IMR-90 (cell line): ENCODE measurements around the gene TK1.

Experiments
- BHLHE40 ChIP-seq: fragments of 150-350 bp; IDR thresholded peaks from 2 replicates; pipeline ENCODE4 v1.6.1; 2016; ENCODE audit warnings: mild to moderate bottlenecking, low read depth, low read length
- CEBPB ChIP-seq: IDR thresholded peaks from 2 replicates; pipeline ENCODE4 v1.6.1; 2012; ENCODE audit warnings: low read depth, low read length, improper control_type of control experiment
- CHD1 ChIP-seq: IDR thresholded peaks from 2 replicates; pipeline ENCODE4 v1.6.1; 2012; ENCODE audit warnings: low read depth, low read length, improper control_type of control experiment
- CTCF ChIP-seq: conservative IDR thresholded peaks from 2 replicates; pipeline ENCODE4 v1.5.1; 2012; ENCODE audit warnings: mild to moderate bottlenecking, low read depth, low read length, improper control_type of control experiment
- ELK1 ChIP-seq: fragments of 150-350 bp; IDR thresholded peaks from 2 replicates; pipeline ENCODE4 v1.6.1; 2016; ENCODE audit warnings: low read depth, mild to moderate bottlenecking, low read length, moderate library complexity, borderline replicate concordance
- MXI1 ChIP-seq: IDR thresholded peaks from 2 replicates; pipeline ENCODE4 v1.6.1; 2012; ENCODE audit warnings: low read depth, mild to moderate bottlenecking, low read length, moderate library complexity, borderline replicate concordance
- POLR2A ChIP-seq: IDR thresholded peaks from 2 replicates; pipeline ENCODE4 v1.6.1; 2012; ENCODE audit warnings: mild to moderate bottlenecking, low read depth, low read length
- RAD21 ChIP-seq: IDR thresholded peaks from 2 replicates; pipeline ENCODE4 v1.6.1; 2012; ENCODE audit warnings: low read length, improper control_type of control experiment
- RCOR1 ChIP-seq: IDR thresholded peaks from 2 replicates; pipeline ENCODE4 v1.6.1; 2012; ENCODE audit warnings: mild to moderate bottlenecking, low read length, improper control_type of control experiment; ENCODE audit not compliant: insufficient replicate concordance
- RFX5 ChIP-seq: IDR thresholded peaks from 2 replicates; pipeline ENCODE4 v1.8.0; 2012; ENCODE audit warnings: low read depth, mild to moderate bottlenecking, low read length, moderate library complexity
- SMC3 ChIP-seq: fragments of 150-350 bp; IDR thresholded peaks from 2 replicates; pipeline ENCODE4 v1.6.1; 2016; ENCODE audit warnings: low read depth, mild to moderate bottlenecking, antibody characterized with exemption, low read length, moderate library complexity
- USF2 ChIP-seq: fragments of 150-350 bp; IDR thresholded peaks from 2 replicates; pipeline ENCODE4 v1.6.1; 2017; ENCODE audit warnings: mild to moderate bottlenecking, antibody characterized with exemption, low read length, low read depth

DNA sequence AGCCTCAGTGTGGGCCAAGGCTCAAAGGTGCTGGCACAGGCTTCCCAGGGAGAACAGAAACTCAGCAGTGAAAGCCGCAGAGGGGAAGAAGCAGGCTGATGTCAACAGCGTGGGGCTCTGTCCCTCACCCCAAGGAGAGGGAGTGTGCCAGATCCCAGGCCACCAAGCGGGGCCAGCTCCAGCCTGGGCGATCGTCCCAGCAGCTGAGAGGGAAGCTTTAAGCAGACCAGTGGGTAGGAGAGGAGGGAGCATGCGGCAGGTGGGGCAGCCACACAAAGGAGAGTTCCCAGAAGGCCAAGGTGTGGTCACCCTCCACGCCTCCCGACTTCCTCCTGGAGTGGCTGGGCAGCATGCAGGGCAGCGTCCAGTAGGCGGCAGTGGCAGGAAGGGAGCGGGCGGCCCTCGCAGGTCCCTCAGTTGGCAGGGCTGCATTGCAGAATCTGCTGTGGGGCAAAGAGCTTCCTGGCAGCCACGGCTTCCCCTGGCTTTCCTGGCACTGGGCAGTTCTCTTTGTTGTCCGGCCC, 12.4 kb downstream of the TK1 start:
- TF ChIP-seq CTCF (no peak), RCOR1 (no peak), RFX5 (no peak), POLR2A (no peak), USF2 (no peak), ELK1 (no peak), BHLHE40 (no peak), MXI1 (no peak), RAD21 (no peak), SMC3 (no peak), CHD1 (no peak), CEBPB (no peak)
